ENCODE measurements around the gene PLEK.

DNA sequence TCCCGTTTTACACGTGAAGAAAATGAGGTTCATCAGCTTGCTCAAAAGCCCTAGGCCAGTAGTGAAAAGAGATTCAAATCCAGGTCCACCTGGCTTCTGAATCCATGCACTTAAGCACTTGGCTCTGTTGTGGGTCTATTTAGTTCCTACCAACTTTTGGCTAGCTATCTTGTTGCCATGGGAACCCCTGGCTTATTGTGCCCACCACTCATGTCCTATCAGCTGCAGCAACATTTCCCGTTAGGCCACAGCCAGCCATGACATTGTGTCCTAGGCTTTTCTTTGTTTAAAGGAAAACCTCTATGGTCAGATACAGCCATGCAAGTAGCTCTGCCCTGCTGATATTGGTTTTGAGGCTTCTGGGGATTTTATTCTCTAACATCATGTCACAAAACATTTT, 49.8 kb downstream of the PLEK start:
- TF ChIP-seq, protein P1, sequence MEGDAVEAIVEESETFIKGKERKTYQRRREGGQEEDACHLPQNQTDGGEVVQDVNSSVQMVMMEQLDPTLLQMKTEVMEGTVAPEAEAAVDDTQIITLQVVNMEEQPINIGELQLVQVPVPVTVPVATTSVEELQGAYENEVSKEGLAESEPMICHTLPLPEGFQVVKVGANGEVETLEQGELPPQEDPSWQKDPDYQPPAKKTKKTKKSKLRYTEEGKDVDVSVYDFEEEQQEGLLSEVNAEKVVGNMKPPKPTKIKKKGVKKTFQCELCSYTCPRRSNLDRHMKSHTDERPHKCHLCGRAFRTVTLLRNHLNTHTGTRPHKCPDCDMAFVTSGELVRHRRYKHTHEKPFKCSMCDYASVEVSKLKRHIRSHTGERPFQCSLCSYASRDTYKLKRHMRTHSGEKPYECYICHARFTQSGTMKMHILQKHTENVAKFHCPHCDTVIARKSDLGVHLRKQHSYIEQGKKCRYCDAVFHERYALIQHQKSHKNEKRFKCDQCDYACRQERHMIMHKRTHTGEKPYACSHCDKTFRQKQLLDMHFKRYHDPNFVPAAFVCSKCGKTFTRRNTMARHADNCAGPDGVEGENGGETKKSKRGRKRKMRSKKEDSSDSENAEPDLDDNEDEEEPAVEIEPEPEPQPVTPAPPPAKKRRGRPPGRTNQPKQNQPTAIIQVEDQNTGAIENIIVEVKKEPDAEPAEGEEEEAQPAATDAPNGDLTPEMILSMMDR (IDR thresholded peaks at IDR 0.05): no peak
- no peak for TF ChIP-seq POLR2A (IDR thresholded peaks at IDR 0.05)
